HT-29 (cell line): ENCODE results near the gene PTPRC. TPM values are rescaled to one million over a fixed set of nuclear protein-coding genes. Genes with fewer than 3 reads are reported as not detected.
"Not testable (repeated sequence)": the region's sequence is repeated elsewhere in the genome, so short reads cannot be mapped to it uniquely, and the experiment has no call there.

Source experiments
- DNase-seq: peaks from one replicate; pipeline ENCODE4 v3.0.0-alpha.2; 2015; ENCODE audit warnings: low spot score
- total RNA-seq: library from RNA; depleted of rRNA; stranded (reverse); fragments of >200 nt; shearing (Covaris generic); gene quantifications from 2 replicates; pipeline ENCODE4 v1.2.3, GENCODE V29; 2014; rRNA removed

PTPRC gene, protein sequence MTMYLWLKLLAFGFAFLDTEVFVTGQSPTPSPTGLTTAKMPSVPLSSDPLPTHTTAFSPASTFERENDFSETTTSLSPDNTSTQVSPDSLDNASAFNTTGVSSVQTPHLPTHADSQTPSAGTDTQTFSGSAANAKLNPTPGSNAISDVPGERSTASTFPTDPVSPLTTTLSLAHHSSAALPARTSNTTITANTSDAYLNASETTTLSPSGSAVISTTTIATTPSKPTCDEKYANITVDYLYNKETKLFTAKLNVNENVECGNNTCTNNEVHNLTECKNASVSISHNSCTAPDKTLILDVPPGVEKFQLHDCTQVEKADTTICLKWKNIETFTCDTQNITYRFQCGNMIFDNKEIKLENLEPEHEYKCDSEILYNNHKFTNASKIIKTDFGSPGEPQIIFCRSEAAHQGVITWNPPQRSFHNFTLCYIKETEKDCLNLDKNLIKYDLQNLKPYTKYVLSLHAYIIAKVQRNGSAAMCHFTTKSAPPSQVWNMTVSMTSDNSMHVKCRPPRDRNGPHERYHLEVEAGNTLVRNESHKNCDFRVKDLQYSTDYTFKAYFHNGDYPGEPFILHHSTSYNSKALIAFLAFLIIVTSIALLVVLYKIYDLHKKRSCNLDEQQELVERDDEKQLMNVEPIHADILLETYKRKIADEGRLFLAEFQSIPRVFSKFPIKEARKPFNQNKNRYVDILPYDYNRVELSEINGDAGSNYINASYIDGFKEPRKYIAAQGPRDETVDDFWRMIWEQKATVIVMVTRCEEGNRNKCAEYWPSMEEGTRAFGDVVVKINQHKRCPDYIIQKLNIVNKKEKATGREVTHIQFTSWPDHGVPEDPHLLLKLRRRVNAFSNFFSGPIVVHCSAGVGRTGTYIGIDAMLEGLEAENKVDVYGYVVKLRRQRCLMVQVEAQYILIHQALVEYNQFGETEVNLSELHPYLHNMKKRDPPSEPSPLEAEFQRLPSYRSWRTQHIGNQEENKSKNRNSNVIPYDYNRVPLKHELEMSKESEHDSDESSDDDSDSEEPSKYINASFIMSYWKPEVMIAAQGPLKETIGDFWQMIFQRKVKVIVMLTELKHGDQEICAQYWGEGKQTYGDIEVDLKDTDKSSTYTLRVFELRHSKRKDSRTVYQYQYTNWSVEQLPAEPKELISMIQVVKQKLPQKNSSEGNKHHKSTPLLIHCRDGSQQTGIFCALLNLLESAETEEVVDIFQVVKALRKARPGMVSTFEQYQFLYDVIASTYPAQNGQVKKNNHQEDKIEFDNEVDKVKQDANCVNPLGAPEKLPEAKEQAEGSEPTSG (N-terminal part only)
- total RNA-seq = not detected in 2 replicates

- DNase-seq = no peak
These were observed at the start of gene PTPRC for GRCh38 chr1:198638894-198639635. TSS of gene PTPRC (plus strand) at chr1:198639040. CDS start at chr1:198639269, 229 bp downstream.

- DNase-seq = no peak
These were observed 48.4 kb upstream of the PTPRC start for GRCh38 chr1:198590454-198590853.

GRCh38 chr1:198595765-198596164 lies 43.1 kb upstream of the PTPRC start:
- DNase-seq = no peak

DNA sequence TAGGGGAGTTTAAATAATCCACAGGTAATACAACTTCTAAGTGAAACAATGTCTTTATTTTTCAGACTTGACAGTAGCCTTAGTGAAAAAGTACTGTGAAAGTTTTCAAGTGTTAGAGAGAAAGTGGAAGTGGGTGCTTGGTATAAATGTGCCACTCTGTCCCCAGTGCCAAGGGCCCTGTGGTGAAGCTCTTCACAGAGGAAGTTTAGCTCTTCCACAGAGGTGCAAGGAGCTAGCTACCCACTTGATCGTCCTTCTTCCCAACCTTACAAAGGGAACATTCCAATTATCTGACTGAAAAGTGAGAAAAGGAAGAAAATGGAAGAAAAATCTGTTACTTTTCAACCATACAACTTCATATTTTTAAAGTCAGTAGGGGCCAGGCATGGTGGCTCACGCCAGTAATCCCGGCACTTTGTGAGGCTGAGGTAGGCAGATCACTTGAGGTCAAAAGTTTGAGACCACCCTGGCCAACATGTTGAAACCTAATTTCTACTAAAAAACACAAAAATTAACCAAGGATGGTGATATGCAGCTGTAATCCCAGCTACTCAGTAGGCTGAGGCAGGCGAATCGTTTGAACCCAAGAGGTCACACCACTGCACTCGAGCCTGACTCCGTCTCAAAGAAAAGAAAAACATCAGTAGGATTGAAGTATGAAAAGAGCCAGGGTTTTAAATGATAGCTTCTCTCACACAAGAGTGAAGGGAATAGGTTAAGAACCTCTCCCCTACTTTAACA lies 41.0 kb upstream of the PTPRC start:
- DNase-seq = no peak

DNA sequence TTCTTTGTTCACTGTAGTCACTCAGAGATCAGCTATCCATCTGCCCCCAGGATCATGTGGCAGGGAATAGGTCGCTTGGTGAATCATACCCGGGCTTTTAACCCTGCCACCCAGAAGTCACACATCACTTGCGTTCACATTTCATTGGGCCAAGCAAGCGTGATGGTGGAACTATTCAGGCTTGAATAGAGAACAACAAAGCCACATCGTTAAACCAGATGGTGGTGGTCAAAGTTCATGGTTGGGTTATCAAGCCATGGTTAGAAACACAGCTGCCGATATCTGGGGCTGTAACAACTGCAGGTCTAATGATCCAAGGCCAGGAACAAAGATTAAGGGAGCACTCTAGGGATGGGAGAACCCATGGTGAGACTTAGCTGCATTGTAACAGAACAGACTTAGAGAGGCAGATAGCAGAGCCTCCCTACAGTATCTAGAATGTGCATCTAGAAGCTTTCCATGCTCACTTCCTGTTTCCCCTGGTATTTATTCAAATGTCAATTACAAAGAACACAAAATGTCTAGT lies 40.0 kb upstream of the PTPRC start:
- DNase-seq = no peak

DNA sequence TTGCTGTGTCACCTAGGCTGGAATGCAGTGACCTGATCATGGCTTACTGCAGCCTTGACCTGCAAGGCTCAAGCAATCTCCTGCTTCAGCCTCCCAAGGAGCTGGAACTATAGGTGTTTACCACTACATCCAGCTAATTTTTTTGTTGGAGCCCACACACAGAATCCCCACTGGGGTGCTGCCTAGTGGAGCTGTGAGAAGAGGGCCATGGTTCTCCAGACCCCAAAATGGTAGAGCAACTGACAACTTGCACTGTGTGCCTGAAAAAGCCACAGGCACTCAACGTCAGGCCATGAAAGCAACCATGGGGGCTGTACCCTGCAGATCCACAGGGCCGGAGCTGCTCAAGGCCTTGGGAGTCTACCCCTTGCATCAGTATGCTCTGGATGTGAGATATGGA lies 39.1 kb upstream of the PTPRC start:
- DNase-seq = no peak

GRCh38 chr1:198600906-198601305 lies 37.9 kb upstream of the PTPRC start:
- no peak for DNase-seq

GRCh38 chr1:198601310-198601709 lies 37.5 kb upstream of the PTPRC start:
- DNase-seq = not testable (repeated sequence)

DNA sequence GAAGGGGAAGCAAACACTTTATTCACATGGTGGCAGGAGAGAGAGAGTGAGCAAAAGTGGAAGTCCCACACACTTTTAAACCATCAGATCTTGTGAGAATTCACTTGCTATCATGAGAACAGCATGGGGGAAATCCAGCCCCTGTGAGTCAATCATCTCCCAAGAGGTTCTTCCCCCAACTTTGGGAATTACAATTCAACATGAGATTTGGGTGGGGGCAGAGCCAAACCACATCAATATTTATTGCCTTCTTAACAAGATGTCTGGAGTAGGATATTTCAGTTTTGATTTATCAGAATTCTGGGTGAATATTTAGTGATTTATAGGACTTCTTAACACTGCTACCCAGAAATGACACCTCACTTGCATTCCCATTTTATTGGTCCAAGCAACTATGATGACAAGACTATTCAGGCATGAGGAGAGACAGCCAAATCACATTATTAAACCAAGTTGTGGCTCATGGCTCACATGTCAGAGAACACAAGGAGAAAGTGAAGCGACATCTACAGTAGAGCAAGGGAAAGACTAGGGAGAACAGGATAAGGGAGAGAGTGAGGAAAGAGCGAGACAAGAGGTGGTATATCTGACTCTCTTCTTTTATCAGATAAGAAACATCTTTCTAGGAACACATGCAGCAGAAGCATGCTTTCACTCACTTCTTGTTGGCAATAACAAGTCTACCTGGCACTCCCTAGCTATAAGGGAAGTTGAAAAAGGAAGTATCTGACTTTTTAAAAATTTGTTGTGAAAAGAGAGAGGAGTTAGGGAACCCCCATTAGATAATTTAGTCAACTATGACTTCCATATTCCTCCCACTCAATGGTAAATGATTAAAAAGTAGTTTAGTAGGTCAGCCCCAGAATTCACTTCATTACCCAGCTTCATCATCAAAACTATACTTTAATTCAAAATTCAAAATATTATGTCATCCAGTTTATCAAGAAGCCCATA lies 36.6 kb upstream of the PTPRC start:
- DNase-seq = no peak

- no peak for DNase-seq
These were observed 33.9 kb upstream of the PTPRC start for GRCh38 chr1:198604975-198605374.

- DNase-seq = no peak
These were observed 33.4 kb upstream of the PTPRC start for GRCh38 chr1:198605406-198605805.

- DNase-seq = no peak
These were observed 32.8 kb upstream of the PTPRC start for GRCh38 chr1:198606020-198606438.

DNA sequence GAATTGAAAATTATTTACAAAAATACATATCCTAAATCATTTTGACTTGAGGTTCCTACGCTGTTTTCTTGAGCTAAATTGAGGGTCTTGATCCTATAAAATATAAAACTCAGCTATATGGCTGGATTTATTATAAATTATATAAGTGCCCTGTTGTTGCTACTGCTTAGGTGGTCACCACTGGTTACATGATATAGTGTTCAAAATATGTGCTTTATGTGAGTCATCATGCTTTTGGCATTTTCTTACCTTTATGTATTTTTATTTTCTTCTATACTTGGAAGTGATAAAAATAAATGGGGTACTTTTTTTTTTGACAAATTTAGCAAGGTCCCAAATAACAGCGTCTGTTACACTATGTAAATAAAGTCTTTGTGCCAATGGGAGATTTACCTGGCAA lies 31.1 kb upstream of the PTPRC start:
- no peak for DNase-seq

- DNase-seq = no peak
These were observed 28.5 kb upstream of the PTPRC start for GRCh38 chr1:198610362-198610761.

DNA sequence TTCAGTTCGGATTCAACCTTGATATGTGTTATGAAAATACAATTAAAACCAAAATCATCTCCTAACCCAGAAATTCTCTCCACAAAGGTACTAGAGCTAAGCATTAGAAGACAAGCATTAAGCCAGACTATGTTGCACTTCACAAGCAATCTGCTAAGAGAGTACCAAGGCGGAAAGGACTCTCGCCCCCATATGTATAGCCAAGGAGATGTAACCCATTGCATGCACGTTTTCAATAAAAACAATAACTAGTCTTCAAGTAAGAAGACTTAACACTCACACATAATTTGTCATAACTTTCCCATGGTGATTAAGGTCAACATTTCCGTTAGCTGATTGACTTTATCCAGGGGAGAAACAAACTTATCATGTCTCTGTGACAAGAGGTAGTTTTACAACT lies 27.6 kb upstream of the PTPRC start:
- DNase-seq = no peak

DNA sequence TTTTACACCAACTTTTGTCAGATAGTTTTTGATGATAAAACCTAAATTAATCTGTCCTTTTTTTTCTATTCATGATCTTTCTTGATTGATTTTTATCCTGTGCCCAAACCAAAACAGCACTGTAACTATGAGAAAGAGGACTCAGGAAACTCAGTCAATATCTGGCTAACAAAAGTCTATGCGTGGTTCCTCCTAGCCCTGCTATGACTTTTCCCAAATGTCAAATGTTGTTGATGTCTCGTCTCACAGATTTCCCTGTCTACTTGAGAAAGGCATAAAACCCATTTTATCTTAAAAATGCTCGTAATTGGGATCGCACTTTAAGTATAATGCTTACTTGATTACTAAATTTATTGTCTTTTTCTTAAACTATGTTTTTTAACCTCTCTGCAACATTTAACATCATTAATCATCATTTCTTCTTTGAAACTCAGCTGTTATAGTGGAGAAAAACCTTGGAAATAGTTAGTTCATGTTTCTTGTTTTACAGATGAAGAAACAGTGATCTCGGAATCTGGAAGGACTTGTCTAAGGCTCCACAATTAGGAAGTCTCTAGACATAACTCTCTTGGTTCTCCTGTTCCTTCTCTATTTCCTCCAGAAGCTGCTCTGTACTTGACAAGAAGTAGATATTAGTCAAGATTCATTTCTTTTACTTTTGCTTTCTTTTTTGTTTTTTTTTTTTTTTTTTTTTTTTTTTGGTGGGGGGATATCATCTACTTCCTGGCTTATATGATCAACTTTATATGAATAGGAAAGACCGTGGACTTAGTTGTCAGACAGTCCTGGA lies 26.2 kb upstream of the PTPRC start:
- DNase-seq = no peak

GRCh38 chr1:198617406-198617805 lies 21.4 kb upstream of the PTPRC start:
- no peak for DNase-seq
